Loucy (cell line): ENCODE data around the gene GCDH.

Source experiments
- CTCF ChIP-seq: fragments of 200-600 bp; sonication (generic); conservative IDR thresholded peaks from 2 replicates; pipeline ENCODE4 v1.5.1; 2014; ENCODE audit warnings: mild to moderate bottlenecking, antibody characterized with exemption, low read length
- EZH2phosphoT487 ChIP-seq: fragments of 200-600 bp; IDR thresholded peaks from 2 replicates; pipeline ENCODE4 v1.6.1; 2018; ENCODE audit warnings: antibody characterized with exemption, mild to moderate bottlenecking, moderate library complexity, borderline replicate concordance

- no peak for TF ChIP-seq CTCF
- no peak for TF ChIP-seq EZH2phosphoT487
Observed at GRCh38 chr19:12884627-12884925, 6.4 kb upstream of the GCDH start.
